Bronchial epithelial cell (primary cell): ENCODE measurements around the gene SEC22A. TPM values are rescaled to one million over a fixed set of nuclear protein-coding genes. Genes with fewer than 3 reads are reported as not detected.

Source experiments
- DNase-seq: peaks from one replicate; pipeline ENCODE4 v3.0.0-alpha.2; 2010; ENCODE audit warnings: low read depth
- FAIRE-seq: peaks from 2 replicates; lab custom pipeline; 2011; peaks lifted over from hg19 to GRCh38; lab: Jason Lieb, UNC
- H3K27me3 ChIP-seq: 2 replicates; pipeline ENCODE4 v1.5.1; 2011; ENCODE audit warnings: low read length; ENCODE audit not compliant: control insufficient read depth, insufficient read depth
- H3K36me3 ChIP-seq: 2 replicates; pipeline ENCODE4 v1.5.1; 2011; ENCODE audit warnings: low read length; ENCODE audit not compliant: control insufficient read depth, insufficient read depth
- H3K4me3 ChIP-seq: 2 replicates; pipeline ENCODE4 v1.5.1; 2011; ENCODE audit warnings: mild to moderate bottlenecking, low read depth, low read length, control low read depth
- CTCF ChIP-seq: IDR thresholded peaks from 2 replicates; pipeline ENCODE4 v1.5.1; 2011; ENCODE audit warnings: mild to moderate bottlenecking, moderate library complexity, low read length, control low read depth, inconsistent platforms; ENCODE audit not compliant: insufficient read depth, severe bottlenecking
- total RNA-seq: library from RNA; depleted of rRNA; stranded (reverse); fragments of >200 nt; gene quantifications from 2 replicates; pipeline ENCODE4 v1.2.1, GENCODE V29; 2014

Gene SEC22A
- total RNA-seq, 1 donor from 2014 or later = 44.0 TPM

GRCh38 chr3:123285479-123285878 is 83.7 kb downstream of the SEC22A start:
- DNase-seq = no peak
- FAIRE-seq = no peak

GRCh38 chr3:123285931-123286307 is 84.2 kb downstream of the SEC22A start:
- Histone ChIP-seq H3K36me3 (no peaks in the 10 kb centered on the region), H3K4me3 (no peak overlapping the region), H3K27me3 (no peaks in the 10 kb centered on the region)
- FAIRE-seq (no peak), DNase-seq (no peak)
- TF ChIP-seq CTCF = no peak

More at GRCh38 chr3:123285479-123285878, 83.7 kb downstream of the SEC22A start:
- Histone ChIP-seq H3K27me3 (no peaks in the 10 kb centered on the region), H3K4me3 (no peak overlapping the region), H3K36me3 (no peaks in the 10 kb centered on the region)
- TF ChIP-seq CTCF = no peak

DNA sequence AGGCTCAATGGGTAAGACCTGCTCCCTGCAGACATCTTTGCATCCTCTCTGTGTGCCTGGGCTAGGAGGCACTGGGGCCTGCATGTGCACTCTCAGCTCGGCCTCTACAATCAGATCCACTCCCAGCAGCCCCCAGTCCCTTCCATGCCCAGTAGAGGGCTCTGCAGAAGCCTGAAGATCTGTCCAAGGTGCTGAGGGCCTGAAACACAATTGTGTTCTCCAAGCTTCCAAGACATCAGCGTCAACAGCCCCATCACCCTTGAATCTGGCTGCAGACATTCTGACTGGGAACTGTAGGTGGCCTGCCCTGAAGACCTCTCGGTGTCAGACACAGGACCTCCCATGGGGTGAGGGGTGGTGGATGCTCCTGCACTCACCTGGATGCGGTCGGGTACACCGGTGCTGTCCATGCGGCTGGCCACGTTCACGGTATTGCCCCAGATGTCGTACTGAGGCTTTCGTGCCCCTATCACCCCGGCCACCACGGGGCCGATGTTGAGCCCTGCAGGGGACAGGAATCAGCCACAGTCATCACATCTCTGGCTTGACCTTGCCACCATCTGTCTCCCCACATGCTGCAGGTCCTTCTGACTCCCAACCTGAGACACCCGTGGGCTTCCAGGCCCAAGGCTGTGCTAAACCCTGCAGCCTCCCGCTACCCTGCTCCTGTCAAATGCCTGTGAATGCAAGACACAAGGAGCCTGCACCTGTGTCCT is 84.7 kb downstream of the SEC22A start:
- peak; percentile 49 for DNase-seq
- Histone ChIP-seq H3K36me3 (no peaks in the 10 kb centered on the region), H3K4me3 (no peak overlapping the region), H3K27me3 (no peaks in the 10 kb centered on the region)
- peak; percentile 97 for TF ChIP-seq CTCF
- peak; percentile 83 for FAIRE-seq

DNA sequence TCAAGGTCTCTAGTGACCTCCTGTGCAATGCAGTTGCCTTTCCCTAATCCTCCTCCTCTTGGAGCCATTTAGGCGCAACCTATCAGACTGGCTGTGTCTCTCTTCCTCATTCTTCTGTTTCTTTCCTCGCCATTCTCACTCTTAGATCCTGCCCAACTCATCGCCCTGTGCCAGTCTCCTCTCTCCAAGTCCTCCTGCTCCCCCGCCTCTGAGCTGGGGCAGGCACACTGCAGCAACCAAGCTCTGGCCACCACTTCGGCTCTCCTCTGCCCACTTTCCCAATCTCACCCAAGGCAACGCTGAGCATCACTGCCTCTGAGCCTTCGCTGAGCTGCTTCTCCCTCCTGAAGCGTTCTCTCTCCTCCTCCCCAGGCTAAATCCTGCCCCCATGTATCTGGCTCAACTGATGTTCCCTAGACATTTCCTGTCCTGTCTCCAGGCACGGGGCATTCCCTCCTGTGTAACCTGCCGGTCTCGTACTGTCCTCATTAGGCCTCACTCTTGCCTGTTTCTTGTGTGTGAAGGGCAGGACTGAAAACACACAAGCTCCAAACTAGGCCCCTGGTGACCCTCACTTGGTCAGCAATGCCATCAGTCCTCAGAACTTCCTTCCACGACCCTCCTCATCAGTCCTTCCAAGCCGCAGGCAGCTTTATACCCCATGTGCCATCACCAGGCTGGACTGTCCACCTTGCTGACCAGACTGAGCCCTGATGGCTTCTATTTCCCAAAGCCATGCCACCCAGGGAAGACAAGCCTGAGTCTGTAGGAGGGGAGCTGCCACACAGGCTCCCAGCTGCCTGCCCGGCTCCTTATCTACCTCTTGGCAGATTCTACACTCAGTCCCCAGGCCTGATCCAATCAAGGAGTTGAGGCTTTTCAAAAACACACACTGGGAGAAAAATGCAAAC is 85.6 kb downstream of the SEC22A start:
- Histone ChIP-seq H3K4me3 (no peak overlapping the region), H3K36me3 (no peaks in the 10 kb centered on the region), H3K27me3 (no peaks in the 10 kb centered on the region)
- FAIRE-seq = no peak
- no peak for DNase-seq
- no peak for TF ChIP-seq CTCF

- TF ChIP-seq CTCF = no peak
- Histone ChIP-seq H3K27me3 (no peaks in the 10 kb centered on the region), H3K4me3 (no peak overlapping the region), H3K36me3 (no peaks in the 10 kb centered on the region)
- FAIRE-seq (no peak), DNase-seq (no peak)
Measured at GRCh38 chr3:123287962-123288302, 86.2 kb downstream of the SEC22A start.
